Stimulated activated CD8-positive, alpha-beta memory T cell treated with anti-CD3 and anti-CD28 coated beads, Interleukin-2, amount 100 ng/mL, for 48 hours (primary cell): ENCODE data around the gene PRMT2.
"Not testable (repeated sequence)": the region's sequence is repeated elsewhere in the genome, so short reads cannot be mapped to it uniquely, and the experiment has no call there.

Experiments
- DNase-seq, 2 donors: peaks; one replicate each; pipeline ENCODE4 v3.0.0-alpha.2; 2020; ENCODE audit warnings: low read depth in 2 of 2

The PRMT2 gene

GRCh38 chr21:46617267-46618051 is 18.0 kb upstream of the PRMT2 start:
- DNase-seq = no peak

DNA sequence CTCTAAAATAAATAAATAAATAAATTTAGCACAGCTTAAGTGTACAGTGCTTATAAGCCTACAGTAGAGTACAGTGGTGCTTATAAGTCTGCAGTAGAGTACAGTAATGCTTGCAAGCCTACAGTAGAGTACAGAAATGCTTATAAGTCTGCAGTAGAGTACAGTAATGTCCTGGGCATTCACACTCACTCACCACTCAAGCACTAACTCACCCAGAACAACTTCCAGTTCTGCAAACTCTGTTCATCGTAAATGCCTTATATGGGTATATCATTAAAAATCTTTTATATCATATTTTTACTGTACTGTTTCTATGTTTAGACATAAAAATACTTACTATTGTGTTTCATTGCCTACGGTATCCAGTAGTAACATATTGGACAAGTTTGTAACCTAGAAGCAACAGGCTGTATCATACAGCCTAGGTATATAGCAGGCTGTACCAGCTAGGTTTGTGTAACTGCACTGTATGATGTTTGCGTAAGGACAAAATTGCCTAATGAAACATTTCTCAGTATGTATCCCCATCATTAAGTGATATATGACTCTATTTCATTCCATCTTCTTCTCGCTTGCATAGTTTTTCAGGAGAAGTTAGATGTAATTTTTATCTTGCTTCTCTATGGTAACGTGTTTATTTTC is 16.6 kb upstream of the PRMT2 start:
- no peak for DNase-seq

DNA sequence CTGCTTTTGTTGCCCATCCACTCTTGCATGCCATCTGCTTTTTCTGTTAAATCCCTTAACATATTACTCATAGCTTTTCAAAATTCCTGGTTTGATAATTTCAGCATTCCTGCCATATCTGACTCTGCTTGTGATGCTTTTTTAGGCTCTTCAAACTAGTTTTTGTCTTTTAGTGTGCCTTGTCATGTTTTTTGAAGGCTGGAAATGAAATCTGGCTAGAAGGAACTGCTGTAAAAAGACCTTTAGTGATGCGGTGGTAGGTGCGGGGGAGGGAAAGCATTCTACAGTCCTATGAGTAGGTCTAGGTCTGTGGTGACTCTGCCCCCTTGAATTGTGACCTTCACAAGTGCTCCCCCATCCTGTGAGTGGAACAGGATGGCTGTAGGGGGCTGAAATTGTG is 15.6 kb upstream of the PRMT2 start:
- DNase-seq = no peak

DNA sequence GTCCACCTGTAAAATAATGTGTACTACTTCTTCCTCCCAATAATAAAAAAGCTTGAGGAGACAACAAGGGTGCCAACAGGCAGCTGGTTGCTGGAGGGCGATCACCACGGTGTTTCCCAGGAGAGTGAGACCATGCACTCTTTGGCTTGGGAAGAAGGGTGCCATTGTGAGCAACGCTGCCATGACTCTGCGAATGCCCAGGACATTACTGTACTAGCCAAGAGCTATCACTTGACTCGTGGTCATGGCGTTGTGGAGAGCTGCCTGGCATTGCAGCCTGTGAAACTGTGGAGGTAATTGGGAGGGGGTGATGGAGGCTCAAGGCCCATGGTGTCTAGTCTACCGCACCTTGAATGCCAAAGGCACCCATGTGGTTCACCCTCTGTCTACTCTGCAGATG is 14.6 kb upstream of the PRMT2 start:
- no peak for DNase-seq

DNA sequence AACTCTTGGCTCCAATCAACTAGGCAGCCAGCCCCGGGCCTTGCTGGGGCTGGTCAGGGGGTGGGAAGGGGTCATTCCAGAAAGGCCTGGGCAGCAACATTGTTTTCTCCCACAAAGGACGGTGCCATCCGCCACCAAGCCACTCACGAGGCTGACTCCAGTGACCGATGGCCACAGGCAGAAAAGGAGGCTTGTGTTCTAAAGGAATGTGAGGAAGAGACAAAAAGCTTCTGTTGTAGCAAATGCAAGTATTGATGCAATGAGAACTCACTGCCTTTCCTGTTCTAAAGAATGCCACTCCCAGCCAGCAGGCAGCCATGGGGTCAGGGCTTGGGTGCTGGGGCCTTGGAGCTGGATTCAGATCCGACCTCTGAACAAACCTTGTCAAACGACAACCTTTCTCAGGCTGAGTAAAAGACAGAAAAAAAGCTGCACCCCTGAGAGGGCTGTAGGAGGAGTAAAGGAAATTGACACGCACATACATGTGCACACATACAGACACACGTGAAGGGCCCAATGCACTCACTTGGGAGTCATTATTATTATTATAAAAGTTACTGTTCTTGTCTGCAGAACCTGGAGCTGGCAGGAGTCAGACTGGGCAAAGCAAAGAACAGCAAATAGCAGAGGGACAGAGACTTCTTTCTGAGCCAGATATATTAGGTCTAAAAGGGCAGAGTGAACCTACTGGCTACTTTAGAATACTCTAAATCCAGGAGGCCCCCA is 13.9 kb upstream of the PRMT2 start:
- DNase-seq = no peak

- DNase-seq = no peak
These were observed 13.2 kb upstream of the PRMT2 start for GRCh38 chr21:46622226-46622625.

DNA sequence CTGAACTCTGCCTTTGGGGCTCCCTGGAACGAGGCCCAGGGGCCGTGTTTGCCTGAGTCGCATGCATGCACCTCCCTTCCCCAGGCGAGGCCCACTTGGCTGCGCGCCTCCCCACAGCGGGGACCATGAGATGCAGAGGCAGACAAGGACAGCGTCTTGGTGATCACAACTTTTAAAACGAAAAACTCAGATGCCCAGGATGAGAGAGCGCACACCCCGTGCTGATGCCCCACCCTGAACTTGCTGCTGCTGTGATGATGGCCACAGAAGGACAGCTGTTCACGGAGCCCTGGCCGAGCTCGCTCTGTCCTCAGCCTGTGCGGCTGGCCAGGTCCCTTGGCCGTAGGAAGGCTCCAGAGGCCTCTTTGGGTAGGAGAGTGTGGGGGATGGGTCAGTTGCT is 11.4 kb upstream of the PRMT2 start:
- DNase-seq = no peak

DNA sequence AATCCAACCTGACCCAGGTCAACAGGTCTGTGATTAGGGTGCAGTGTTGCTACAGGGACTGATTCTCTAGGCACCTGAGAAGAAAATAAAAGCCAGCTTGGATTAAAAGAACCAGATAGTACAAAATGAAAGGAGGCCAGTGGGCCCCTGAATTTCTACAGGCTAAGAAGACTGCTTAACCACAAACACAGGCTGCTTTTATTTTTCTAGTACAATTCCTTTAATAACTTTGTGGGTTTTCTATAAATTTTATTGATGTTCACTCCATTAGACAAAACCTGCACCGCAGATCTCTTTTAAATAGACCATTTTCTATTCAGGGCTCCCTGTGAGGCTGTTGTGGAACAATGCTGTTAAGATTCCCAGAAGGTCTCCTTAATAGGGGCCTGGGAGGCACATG is 9.7 kb upstream of the PRMT2 start:
- no peak for DNase-seq

DNA sequence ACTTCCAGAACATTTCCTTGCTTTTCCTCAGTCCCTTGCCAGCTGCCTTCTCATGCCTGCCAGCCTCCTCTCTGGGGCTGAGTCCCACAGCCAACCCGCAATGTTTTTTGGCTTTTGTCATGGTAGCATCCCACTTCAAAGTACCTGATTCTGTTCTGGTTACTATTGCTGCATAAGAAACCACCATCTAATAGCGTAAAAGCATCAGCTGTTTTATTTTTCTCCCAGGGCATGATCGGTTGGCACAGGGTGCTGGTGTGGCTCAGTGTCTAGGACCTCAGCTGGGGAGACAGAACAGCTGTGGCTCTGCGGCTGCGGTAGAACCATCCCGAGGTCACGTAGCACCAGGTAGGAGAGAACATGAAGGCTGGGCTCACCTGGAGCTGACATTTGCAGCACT is 8.9 kb upstream of the PRMT2 start:
- no peak for DNase-seq

GRCh38 chr21:46626975-46627501 is 8.4 kb upstream of the PRMT2 start:
- no peak for DNase-seq

GRCh38 chr21:46627726-46628125 is 7.7 kb upstream of the PRMT2 start:
- DNase-seq = no peak

DNA sequence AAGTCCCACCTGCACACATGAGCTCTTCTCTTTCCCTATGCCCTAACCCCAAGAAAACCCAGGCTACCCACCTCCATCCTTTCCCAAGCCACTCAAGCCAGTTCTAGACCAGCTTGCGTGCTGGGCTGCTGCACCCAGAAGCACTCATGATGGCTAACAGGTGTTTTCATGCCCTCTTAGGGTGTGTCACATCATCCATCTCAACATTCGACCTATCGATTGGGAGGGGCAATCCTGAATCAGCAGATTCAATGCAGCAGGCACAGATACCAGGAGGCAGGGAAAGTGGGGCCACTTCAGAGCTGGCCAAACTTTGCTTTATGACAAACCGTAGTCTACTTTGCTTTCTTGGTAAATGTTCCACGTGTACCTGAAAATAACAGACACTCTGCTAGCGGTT is 6.6 kb upstream of the PRMT2 start:
- no peak for DNase-seq

GRCh38 chr21:46630915-46631314 is 4.6 kb upstream of the PRMT2 start:
- not testable (repeated sequence) for DNase-seq

- no peak for DNase-seq
These were observed 1.9 kb upstream of the PRMT2 start for GRCh38 chr21:46633566-46633965.

DNA sequence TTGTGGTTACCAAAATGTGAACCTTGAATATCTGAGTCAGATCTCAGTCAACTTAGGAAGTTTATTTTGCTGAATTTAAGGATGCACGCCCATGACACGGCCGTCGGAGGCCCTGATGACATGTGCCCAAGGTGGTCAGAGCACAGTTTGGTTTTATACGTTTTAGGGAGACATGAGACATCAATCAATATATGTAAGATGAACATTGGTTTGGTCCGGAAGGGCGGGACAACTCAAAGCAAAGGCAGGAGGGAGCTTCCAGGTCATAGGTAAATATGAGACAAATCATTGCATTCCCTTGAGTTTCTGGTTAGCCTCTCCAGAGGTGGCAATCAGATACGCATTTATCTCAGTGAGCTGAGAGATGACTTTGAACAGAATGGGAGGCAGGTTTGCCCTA is 1.0 kb upstream of the PRMT2 start:
- no peak for DNase-seq

- no peak for DNase-seq
These were observed 529 bp upstream of the PRMT2 start for GRCh38 chr21:46634966-46635323.

DNA sequence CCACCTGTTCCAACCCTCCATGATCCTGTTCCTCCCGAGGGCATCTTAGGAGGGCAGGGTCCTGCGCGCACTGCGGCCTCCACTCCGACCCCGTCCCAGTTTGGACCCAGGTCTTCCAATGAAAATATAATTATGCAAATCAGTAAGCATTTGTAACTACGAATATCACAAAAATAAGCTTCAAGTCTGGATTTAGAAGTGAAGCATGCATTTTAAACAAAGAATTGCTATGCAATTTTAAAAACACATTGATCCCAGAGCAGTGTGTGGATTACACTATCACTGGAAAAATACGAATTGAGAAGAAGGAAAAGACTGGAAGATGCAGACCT is 673 bp downstream of the PRMT2 start:
- no peak for DNase-seq

DNA sequence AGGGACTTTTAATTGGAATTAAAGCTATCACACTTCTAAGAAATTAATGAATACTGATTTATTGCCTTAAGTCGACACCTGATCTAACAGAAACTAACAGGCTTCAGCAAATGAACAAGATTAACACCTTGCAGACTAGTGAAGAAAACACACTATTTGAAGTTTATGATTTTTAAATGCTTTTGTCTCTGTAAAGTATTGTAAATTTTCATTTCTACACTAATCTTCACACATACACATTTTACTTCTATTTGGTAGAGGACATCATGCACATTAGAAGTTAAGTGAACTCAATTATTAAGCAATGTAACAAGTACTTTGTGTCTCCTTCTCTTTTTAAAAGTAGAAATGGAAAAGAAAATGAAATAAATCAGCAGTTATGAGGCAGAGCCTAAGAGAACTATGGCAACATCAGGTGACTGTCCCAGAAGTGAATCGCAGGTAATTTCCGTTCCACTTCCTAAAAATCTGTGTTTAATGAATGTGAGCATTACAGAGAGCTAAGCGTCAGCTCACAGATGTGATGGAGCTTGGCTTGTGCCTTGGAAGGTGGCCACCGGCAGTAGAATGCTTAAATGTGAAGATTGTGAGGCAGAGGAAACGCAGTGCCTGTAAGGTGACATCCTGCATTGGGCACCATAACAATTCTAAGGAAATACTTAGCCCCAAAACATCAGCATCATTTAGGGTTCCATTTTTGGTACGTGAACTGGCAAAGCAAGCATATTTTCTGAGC is 1.2 kb downstream of the PRMT2 start:
- DNase-seq = no peak

- DNase-seq = no peak
These were observed 2.7 kb downstream of the PRMT2 start for GRCh38 chr21:46637952-46638746.

- no peak for DNase-seq
These were observed 4.3 kb downstream of the PRMT2 start for GRCh38 chr21:46639489-46640386.
